Psoas muscle (tissue), 8 donors: ENCODE measurements around the gene HADH. TPM values are rescaled to one million over a fixed set of nuclear protein-coding genes. Genes with fewer than 3 reads are reported as not detected.

ENCODE experiments used
- ATAC-seq, 4 donors: fragments of 200-7000 bp; cut with Tn5 transposase; one replicate each; pipeline ENCODE4 v1.9.1; 2020; ENCODE audit warnings: moderate library complexity in 3 of 4, mild to moderate bottlenecking in 2 of 4
- DNase-seq, 2 donors: peaks; one replicate each; pipeline ENCODE4 v3.0.0-alpha.2; 2020
- H3K27ac ChIP-seq: fragments of 200-600 bp; one replicate; pipeline ENCODE4 v1.8.0; 2022
- H3K27me3 ChIP-seq, 3 donors: fragments of 200-600 bp in 1 of 3; one replicate each; pipeline versions ENCODE4 v1.6.1 to v1.8.0; 2013 to 2022; ENCODE audit warnings: low read length in 2 of 3, mild to moderate bottlenecking in 2 of 3, moderate library complexity in 1 of 3; ENCODE audit not compliant: insufficient read depth in 3 of 3
- H3K36me3 ChIP-seq, 2 donors: fragments of 200-600 bp in 1 of 2; one replicate each; pipeline versions ENCODE4 v1.6.1 to v1.8.0; 2013 to 2022; ENCODE audit warnings: low read depth in 1 of 2, mild to moderate bottlenecking in 1 of 2, moderate library complexity in 1 of 2; ENCODE audit not compliant: insufficient read depth in 1 of 2
- H3K4me1 ChIP-seq: fragments of 200-600 bp; one replicate; pipeline ENCODE4 v1.8.0; 2022
- H3K4me3 ChIP-seq: fragments of 200-600 bp; one replicate; pipeline ENCODE4 v1.8.0; 2022; ENCODE audit warnings: mild to moderate bottlenecking
- H3K9me3 ChIP-seq: fragments of 200-600 bp; one replicate; pipeline ENCODE4 v1.8.0; 2022
- CTCF ChIP-seq: fragments of 200-600 bp; IDR thresholded peaks from one replicate; pipeline ENCODE4 v1.8.0; 2022; ENCODE audit warnings: antibody characterized with exemption
- WGBS, 3 donors: extraction: QIAGEN DNeasy Blood & Tissue Kit; methylation state at CpG; one replicate each; pipeline versions ENCODE4 v1.1.6 to v1.1.7; 2013; 5-methylcytosine and 5-hydroxymethylcytosine counted together
- intact Hi-C, 2 donors: fragments of 100-400 bp; cut with DNase I; formaldehyde crosslinking; loops; one replicate each; pipeline versions ENCODE4 v1.11.0 to v1.14.2; 2022
- polyA plus RNA-seq, 3 donors: library from polyadenylated mRNA; stranded (reverse); fragments of 200-250 nt; gene quantifications; one replicate each; pipeline ENCODE4 v1.2.3, GENCODE V29; 2013
- total RNA-seq, 4 donors: library from RNA; stranded (reverse); fragmentation: NEBNext Ultra II Directional in 2 of 4; extraction: Animal tissue kit (Norgen Biotek cat#: 25700) in 2 of 4; gene quantifications; one replicate each; pipeline versions ENCODE4 v1.2.1 to v1.2.4, GENCODE V29; 2021 to 2023
- donor health status: healthy with polysubstance abuse.
- donor health status: DM: no; HTN: no; CAD: no; lungs with moderate emphysema.
- donor health status: Bipolar disorder and iron deficiency.
- donor health status: healthy.
- donor health status: DM: yes; HTN: yes; CAD: no.
- donor health status: DM: no; HTN: no; CAD: no.
- donor health status: DM: no; HTN: no; CAD: no.
- donor health status: DM: yes; HTN: yes; CAD: no.

HADH gene
- total and polyA plus RNA-seq, 7 donors: 26.6 to 150 (median 103) TPM

GRCh38 chr4:108024085-108024877 is 34.6 kb downstream of the HADH start:
- WGBS, 3 donors: 90 to 95% (median 91%) methylated on average over 5 of the region's 5 CpGs
- H3K4me1 ChIP-seq: peaks cover 2% of the 10 kb centered on the region
- TF ChIP-seq CTCF: no peak
- H3K36me3 ChIP-seq: peaks cover 2 to 91% of the 10 kb centered on the region in 2 donors
- DNase-seq: no peak
- H3K27ac ChIP-seq: no peak overlapping the region
- intact Hi-C loops: no loop called here
- H3K4me3 ChIP-seq: no peak overlapping the region
- H3K27me3 ChIP-seq: no peaks in the 10 kb centered on the region
- H3K9me3 ChIP-seq: no peaks in the 10 kb centered on the region
- ATAC-seq: no peak

GRCh38 chr4:108024878-108025165 is 35.1 kb downstream of the HADH start:
- no peak overlapping the region for H3K4me3 ChIP-seq
- H3K27ac ChIP-seq: no peak overlapping the region
- no peak for DNase-seq
- no peak for TF ChIP-seq CTCF
- H3K27me3 ChIP-seq: no peaks in the 10 kb centered on the region
- H3K9me3 ChIP-seq: no peaks in the 10 kb centered on the region
- H3K4me1 ChIP-seq: no peaks in the 10 kb centered on the region
- intact Hi-C loops: no loop called here
- H3K36me3 ChIP-seq: peaks cover 2 to 91% of the 10 kb centered on the region in 2 donors
- ATAC-seq: no peak

GRCh38 chr4:108029016-108029720 is 39.5 kb downstream of the HADH start:
- no peaks in the 10 kb centered on the region for H3K4me1 ChIP-seq
- no peak overlapping the region for H3K27ac ChIP-seq
- 83 to 87% (median 87%) methylated on average over 9 of the region's 9 CpGs for WGBS, 3 donors
- H3K36me3 ChIP-seq: peaks cover 7 to 85% of the 10 kb centered on the region in 2 donors
- TF ChIP-seq CTCF: no peak
- DNase-seq (no peak), ATAC-seq (no peak)
- no peaks in the 10 kb centered on the region for H3K9me3 ChIP-seq
- H3K4me3 ChIP-seq: no peak overlapping the region
- no peaks in the 10 kb centered on the region for H3K27me3 ChIP-seq
- intact Hi-C loops: no loop called here

- intact Hi-C loops: no loop called here
- WGBS, 3 donors: 84 to 94% (median 93%) methylated on average over 5 of the region's 5 CpGs
- no peak for TF ChIP-seq CTCF
- no peaks in the 10 kb centered on the region for H3K9me3 ChIP-seq
- no peak overlapping the region for H3K27ac ChIP-seq
- DNase-seq (no peak), ATAC-seq (peak; percentile 7 to 45 (median 32))
- H3K36me3 ChIP-seq: peaks cover 7 to 85% of the 10 kb centered on the region in 2 donors
- H3K4me3 ChIP-seq: no peak overlapping the region
- H3K4me1 ChIP-seq: no peaks in the 10 kb centered on the region
- no peaks in the 10 kb centered on the region for H3K27me3 ChIP-seq
Observed at GRCh38 chr4:108029731-108030130, 40.0 kb downstream of the HADH start.
